Lower leg skin (tissue), 3 donors: Measurements from ENCODE around the gene PFKFB2.

Experiments used
- CTCF ChIP-seq, 3 donors: fragments of 450-650 bp; IDR thresholded peaks; one replicate each; pipeline ENCODE4 v1.5.1; 2016; ENCODE audit warnings: antibody characterized with exemption in 3 of 3, mild to moderate bottlenecking in 3 of 3, moderate library complexity in 2 of 3
- POLR2A ChIP-seq, 2 donors: fragments of 450-650 bp; IDR thresholded peaks; one replicate each; pipeline ENCODE4 v1.6.1; 2016 to 2017; ENCODE audit warnings: antibody characterized with exemption in 2 of 2, mild to moderate bottlenecking in 1 of 2, moderate library complexity in 1 of 2

- TF ChIP-seq CTCF (IDR thresholded peaks at IDR 0.05) (no peak), POLR2A (IDR thresholded peaks at IDR 0.05) (no peak)
Measured at GRCh38 chr1:207040181-207040533, 12.9 kb upstream of the PFKFB2 start.
